Kidney epithelial cell (primary cell): ENCODE data around the gene COL13A1. TPM values are rescaled to one million over a fixed set of nuclear protein-coding genes. Genes with fewer than 3 reads are reported as not detected.
A peak's percentile ranks its signal among the peaks of the same experiment; 100 is the strongest.

Experiments used
- DNase-seq: peaks from one replicate; pipeline ENCODE4 v3.0.0-alpha.2; 2010; ENCODE audit warnings: low read depth
- H3K27me3 ChIP-seq: 2 replicates; pipeline ENCODE4 v1.6.0; 2011; ENCODE audit warnings: low read length; ENCODE audit not compliant: control insufficient read depth, insufficient read depth
- H3K36me3 ChIP-seq: 2 replicates; pipeline ENCODE4 v1.5.1; 2011; ENCODE audit warnings: low read length; ENCODE audit not compliant: control insufficient read depth, insufficient read depth
- H3K4me3 ChIP-seq: 2 replicates; pipeline ENCODE4 v1.5.1; 2011; ENCODE audit warnings: low read depth, mild to moderate bottlenecking, control low read depth, low read length
- CTCF ChIP-seq: IDR thresholded peaks from 2 replicates; pipeline ENCODE4 v1.5.1; 2011; ENCODE audit warnings: mild to moderate bottlenecking, moderate library complexity, low read length, control low read depth, inconsistent platforms; ENCODE audit not compliant: insufficient read depth, poor library complexity, severe bottlenecking
- total RNA-seq: library from RNA; depleted of rRNA; stranded (reverse); fragments of >200 nt; gene quantifications from 2 replicates; pipeline ENCODE4 v1.2.3, GENCODE V29; 2015

The COL13A1 gene
- total RNA-seq, 1 donor from 2014 or later = 1.7 TPM

- no peak for DNase-seq
- H3K4me3 ChIP-seq = no peak overlapping the region
- H3K27me3 ChIP-seq = peaks cover 18% of the 10 kb centered on the region
Measured at GRCh38 chr10:69885379-69886013, 83.8 kb downstream of the COL13A1 start.

GRCh38 chr10:69888882-69889584, 87.3 kb downstream of the COL13A1 start:
- no peak for DNase-seq
- TF ChIP-seq CTCF = no peak
- no peaks in the 10 kb centered on the region for H3K27me3 ChIP-seq
- H3K4me3 ChIP-seq = no peak overlapping the region
- no peaks in the 10 kb centered on the region for H3K36me3 ChIP-seq

More at GRCh38 chr10:69885379-69886013, 83.8 kb downstream of the COL13A1 start:
- H3K36me3 ChIP-seq = no peaks in the 10 kb centered on the region
- TF ChIP-seq CTCF = peak; percentile 25

- no peak for TF ChIP-seq CTCF
- no peak overlapping the region for H3K4me3 ChIP-seq
- H3K36me3 ChIP-seq = no peaks in the 10 kb centered on the region
- H3K27me3 ChIP-seq = no peaks in the 10 kb centered on the region
- DNase-seq = no peak
Measured at GRCh38 chr10:69890065-69890847, 88.5 kb downstream of the COL13A1 start.

GRCh38 chr10:69891057-69891617, 89.4 kb downstream of the COL13A1 start:
- Histone ChIP-seq H3K27me3 (no peaks in the 10 kb centered on the region), H3K36me3 (no peaks in the 10 kb centered on the region), H3K4me3 (no peak overlapping the region)
- no peak for TF ChIP-seq CTCF
- DNase-seq = no peak

GRCh38 chr10:69892406-69892805, 90.7 kb downstream of the COL13A1 start:
- no peak for DNase-seq
- H3K27me3 ChIP-seq = no peaks in the 10 kb centered on the region
- no peaks in the 10 kb centered on the region for H3K36me3 ChIP-seq
- no peak overlapping the region for H3K4me3 ChIP-seq
- no peak for TF ChIP-seq CTCF
